NCI-H2029 (cell line): ENCODE results near the gene USP28.
"Not testable (repeated sequence)": the region's sequence is repeated elsewhere in the genome, so short reads cannot be mapped to it uniquely, and the experiment has no call there.

Source experiments
- DNase-seq: peaks from one replicate; lab custom pipeline; 2025; lab: John Stamatoyannopoulos, UW

USP28 gene

DNA sequence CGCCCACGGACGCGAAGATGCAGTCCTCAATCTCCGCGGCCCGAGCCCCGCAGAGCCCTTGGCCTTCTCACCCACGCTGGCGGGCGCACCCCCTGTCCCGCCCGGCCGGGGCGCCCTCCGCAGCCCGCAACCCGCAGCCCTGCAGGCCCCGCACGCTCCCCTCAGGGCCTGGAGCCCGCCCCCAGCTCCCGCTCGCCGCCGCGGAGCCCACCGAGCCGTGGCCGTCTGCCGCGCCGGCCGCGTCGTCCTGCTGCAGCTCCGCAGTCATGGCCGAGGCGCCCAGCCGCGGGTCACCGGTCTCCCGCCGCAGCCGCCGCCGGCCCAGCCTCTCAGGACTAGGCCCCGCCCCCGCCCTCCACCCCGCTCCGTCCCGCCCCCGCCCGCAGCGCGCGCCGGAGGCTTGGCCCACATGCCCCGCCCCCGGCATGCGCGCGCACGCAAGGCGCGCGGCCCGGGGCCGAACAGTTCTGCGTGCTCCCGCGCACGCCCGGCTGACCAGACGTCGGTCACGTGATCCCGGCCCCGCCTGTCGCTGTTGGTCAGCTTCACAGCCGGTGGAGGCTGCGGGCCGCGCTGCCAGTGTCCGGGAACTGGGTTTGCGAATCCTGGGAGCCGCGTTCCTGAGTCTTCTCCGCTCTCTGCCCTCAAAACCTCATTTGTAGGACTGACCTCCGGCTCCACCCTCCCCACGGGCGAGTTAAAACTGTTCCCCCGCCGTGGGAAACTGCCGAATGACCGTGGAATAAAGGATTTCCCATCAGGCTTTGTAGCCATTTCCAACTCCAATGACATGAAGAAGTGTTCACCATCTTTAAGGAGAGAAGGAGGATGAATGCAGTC is at the start of gene USP28:
USP28 (minus strand) TSS at position 339 of the 840 bp plus-strand sequence; CDS start at position 268, 71 bp downstream.
- DNase-seq, result peak; percentile 90

- DNase-seq, result no peak
Observed at GRCh38 chr11:113923572-113923971, 48.2 kb upstream of the USP28 start.

- not testable (repeated sequence) for DNase-seq
Observed at GRCh38 chr11:113911491-113911890, 36.1 kb upstream of the USP28 start.

DNA sequence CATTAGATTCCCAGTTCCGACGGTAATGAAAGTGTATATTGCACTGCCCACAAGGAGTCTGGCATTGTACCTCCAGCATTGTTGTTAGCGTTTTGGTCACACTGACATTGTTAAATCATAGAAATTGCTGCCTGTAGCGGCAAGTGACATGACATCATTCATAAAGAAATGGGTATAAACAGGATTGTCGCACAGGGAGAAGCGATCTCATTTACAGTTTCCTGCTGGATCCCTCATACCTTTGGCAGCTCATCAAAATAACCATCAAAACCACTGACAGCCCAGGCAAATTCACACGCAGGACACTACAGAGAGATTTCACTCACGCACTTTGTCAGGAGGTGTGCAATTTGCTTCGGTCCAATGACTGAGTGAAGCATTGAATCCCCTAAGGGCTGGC is 32.7 kb upstream of the USP28 start:
- no peak for DNase-seq

- DNase-seq, result no peak
Observed at GRCh38 chr11:113907681-113908080, 32.3 kb upstream of the USP28 start.

DNA sequence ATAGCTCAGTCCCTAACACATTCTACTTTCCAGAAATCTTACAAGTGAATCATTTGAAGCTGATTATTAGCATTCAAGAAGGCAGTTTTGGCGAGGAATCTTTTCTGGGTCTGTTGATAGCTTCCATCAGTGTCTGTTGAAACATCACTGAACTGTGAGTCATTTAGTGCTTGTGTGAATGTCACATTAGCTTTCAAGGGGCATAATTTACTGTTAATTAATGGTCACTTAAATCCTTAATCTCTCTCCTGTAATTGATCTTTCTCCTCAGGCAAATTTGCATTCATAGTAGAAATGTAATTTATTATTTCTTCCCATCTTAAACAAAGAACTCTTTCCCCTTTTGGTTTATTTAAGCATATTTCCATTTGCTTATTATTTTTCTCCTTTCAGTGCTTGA is 31.8 kb upstream of the USP28 start:
- DNase-seq, result no peak

- no peak for DNase-seq
Observed at GRCh38 chr11:113906516-113906915, 31.1 kb upstream of the USP28 start.

DNA sequence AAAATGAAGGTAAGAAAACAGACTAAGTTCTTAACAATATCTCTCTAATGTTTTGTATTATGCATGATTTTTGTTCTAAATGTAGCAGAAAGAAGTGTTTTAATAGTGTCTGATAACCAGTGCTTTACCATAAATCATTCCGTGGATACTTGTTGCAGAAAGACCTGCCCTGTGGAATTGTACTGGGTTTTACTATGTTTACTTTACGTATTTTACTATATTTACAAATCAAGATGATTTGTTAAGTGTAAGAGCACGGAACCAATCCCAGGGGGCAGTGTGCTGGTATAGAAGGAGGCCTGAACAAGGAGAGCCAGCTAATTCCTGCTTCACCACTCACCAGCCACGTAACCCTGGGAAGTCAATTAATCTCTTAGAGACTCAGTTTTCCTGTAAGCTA is 30.7 kb upstream of the USP28 start:
- DNase-seq, result no peak

DNA sequence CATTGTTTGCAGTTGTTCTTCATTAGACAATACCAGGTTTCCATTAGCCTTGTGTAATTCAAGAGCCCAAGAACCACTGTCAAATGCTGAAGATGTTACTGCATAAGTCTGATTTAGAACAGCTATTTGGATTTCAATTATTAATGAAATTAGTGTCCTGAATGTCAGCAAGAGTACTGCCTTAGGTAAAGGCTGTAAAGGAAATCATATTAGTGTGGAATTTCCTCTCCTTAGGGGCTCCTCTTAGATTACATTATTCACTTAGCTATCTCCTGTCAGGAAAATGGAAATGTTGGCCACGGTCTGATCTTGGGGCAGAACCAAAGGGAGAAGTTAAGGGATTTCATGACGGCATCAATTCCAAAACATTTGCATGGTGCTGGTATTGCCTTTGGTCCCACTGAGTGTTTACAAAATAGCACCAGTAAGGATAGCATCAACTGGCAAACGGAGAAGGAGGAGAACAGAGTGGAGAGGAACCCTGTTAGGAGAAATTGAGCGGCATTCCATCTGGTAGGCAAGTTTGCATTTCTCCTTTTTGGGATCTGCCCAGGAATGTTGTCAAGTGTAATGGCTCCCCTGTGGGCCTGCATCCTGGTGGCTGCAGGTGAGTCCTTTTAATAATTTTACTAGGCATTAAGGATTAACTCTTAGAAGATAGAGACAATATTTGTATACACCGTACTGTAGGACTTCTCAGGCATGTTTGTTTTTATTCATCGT is 29.2 kb upstream of the USP28 start, which contains the start of gene HTR3B:
HTR3B (plus strand) TSS at position 418 of the 723 bp plus-strand sequence; CDS start at position 556, 138 bp downstream.
- no peak for DNase-seq

- DNase-seq, result no peak
Observed at GRCh38 chr11:113901141-113901540, 25.8 kb upstream of the USP28 start.

DNA sequence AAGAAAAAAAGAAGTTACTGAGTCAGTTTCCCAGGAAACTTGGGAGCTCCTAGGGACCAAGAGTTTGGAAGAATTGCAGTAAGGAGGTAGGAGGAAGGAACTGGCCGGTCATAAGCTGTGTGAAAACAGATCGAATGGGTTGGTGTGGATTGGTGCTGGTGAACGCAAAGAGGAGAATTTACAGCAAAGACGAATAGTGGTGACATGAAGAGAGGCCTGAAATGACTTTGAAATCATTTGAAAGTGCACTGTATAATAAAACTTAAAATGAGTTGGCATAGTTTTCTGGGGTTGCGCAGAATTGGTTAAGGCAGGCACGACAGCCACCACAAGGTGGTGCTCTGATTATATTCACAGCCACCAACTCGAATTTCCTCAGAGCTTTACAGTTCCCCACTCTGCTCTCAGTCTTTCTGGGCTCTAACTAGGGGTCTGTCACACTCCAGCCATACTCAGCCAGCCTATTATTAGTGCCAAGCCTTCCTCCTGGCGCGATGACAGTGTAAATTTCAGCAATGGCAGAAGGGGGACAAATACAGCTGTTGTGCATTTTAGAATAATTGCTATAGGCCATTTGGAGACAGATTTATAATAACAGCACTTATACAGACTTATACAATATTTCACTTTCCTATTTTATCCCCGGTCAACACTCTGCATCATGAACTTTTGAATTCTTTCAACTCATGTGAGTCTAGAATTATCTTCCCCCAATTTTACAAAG is 20.9 kb upstream of the USP28 start:
- DNase-seq, result no peak

DNA sequence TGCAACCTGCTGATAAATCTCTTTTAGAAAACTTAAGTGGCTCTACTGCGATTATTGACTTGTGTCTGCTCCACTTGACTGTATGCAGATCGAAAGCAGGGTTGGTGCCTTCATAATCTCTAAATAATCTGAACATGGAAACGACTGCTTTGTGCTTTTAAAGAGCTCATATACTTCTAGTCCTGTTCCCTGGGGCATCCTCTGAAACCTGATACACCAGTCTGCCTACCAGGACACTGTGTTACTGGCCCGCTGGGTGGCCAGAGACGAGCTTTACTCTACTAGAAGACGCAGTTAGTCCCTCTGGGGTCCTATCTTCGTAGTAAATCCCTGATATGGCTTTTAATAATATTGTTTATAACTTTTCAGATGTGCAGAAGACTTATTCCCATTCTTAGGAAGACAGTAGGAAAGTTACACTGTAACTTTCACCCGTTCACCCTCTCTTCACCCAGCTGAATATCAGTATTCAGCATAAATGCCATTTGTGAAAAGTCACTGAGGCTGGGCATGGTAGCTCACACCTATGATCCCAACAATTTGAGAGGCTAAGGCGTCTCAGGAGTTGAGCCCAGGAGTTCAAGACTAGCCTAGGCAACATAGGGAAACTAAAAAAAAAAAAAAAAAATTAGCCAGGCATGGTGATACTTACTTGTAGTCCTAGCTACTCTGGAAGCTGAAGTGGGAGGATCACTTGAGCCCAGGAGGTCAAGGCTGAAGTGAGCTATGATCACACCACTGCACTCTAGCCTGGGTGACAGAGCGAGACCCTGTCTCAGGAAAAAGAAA is 20.2 kb upstream of the USP28 start:
- DNase-seq, result no peak

- no peak for DNase-seq
Observed at GRCh38 chr11:113894421-113894996, 19.1 kb upstream of the USP28 start.

GRCh38 chr11:113888848-113889247 is 13.5 kb upstream of the USP28 start:
- DNase-seq, result no peak

DNA sequence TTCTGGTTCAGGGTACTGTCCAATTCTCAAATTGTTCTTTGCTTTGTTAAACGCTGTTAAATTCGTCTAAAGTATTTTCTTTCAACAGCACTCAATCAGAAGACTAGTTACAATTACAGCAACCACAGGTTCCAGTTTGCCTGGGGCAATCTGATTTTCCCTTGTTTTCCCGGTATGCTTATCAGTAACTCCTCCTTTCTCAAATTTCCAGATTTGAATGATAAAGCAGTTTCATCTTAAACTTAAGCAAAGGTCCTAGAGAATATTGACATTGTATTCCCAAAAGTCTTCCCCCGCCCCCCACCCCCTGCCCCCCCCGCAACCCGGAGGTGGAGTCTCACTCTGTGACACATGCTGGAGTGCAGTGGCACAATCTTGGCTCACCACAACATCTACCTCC is 10.5 kb upstream of the USP28 start:
- no peak for DNase-seq

- no peak for DNase-seq
Observed at GRCh38 chr11:113884361-113884836, 9.0 kb upstream of the USP28 start.

GRCh38 chr11:113881856-113882255 is 6.5 kb upstream of the USP28 start:
- no peak for DNase-seq

GRCh38 chr11:113880971-113881370 is 5.6 kb upstream of the USP28 start:
- DNase-seq, result no peak

DNA sequence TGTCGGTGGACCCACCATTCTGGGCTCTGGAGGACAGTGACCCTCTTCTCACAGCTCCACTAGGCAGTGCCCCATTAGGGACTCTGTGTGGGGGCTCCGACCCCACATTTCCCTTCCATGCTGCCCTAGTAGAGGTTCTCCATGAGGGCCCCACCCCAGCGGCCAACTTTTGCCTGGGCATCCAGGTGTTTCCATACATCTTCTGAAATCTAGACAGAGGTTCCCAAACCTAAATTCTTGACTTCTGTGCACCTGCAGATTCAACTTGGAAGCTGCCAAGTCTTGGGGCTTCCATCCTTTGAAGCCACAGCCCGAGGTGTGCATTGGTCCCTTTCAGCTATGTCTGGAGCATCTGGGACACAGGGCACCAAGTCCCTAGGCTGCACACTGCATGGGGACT is 4.1 kb upstream of the USP28 start:
- not testable (repeated sequence) for DNase-seq

GRCh38 chr11:113877670-113878055 is 2.3 kb upstream of the USP28 start:
- no peak for DNase-seq
